Gastroesophageal sphincter (tissue), 4 donors: ENCODE results near the gene LHX8. TPM values are rescaled to one million over a fixed set of nuclear protein-coding genes. Genes with fewer than 3 reads are reported as not detected.
"Not testable (repeated sequence)": the region's sequence is repeated elsewhere in the genome, so short reads cannot be mapped to it uniquely, and the experiment has no call there.

Experiments used
- ATAC-seq: fragments of 150-250 bp; one replicate; pipeline ENCODE4 v1.9.1; 2016; ENCODE audit warnings: mild to moderate bottlenecking, moderate library complexity
- H3K27ac ChIP-seq, 4 donors: fragments of 200-600 bp; sonication (generic) in 3 of 4; 1 replicate in 3 of 4; 2 replicates in 1 of 4; pipeline ENCODE4 v1.5.1; 2016 to 2019
- H3K27me3 ChIP-seq: fragments of 200-600 bp; sonication (generic); one replicate; pipeline ENCODE4 v1.5.1; 2019
- H3K36me3 ChIP-seq, 2 donors: fragments of 200-600 bp; sonication (generic); one replicate each; pipeline ENCODE4 v1.5.1; 2019; ENCODE audit warnings: control low read depth in 1 of 2
- H3K4me1 ChIP-seq, 3 donors: fragments of 200-600 bp; sonication (generic); 1 replicate in 2 of 3; 2 replicates in 1 of 3; pipeline ENCODE4 v1.5.1; 2016 to 2019; ENCODE audit warnings: control low read depth in 2 of 3
- H3K4me3 ChIP-seq, 2 donors: fragments of 200-600 bp; sonication (generic); one replicate each; pipeline ENCODE4 v1.5.1; 2019; ENCODE audit warnings: mild to moderate bottlenecking in 1 of 2, moderate library complexity in 1 of 2
- H3K9me3 ChIP-seq, 3 donors: fragments of 200-600 bp; sonication (generic); one replicate each; pipeline ENCODE4 v1.5.1; 2017 to 2019; ENCODE audit warnings: control low read depth in 2 of 3
- CTCF ChIP-seq, 4 experiments: fragments of 200-600 bp in 2 of 4; fragments of 450-650 bp in 2 of 4; sonication (generic) in 1 of 4; IDR thresholded peaks; one replicate each; pipeline ENCODE4 v1.5.1; 2017 to 2019; ENCODE audit warnings: antibody characterized with exemption in 4 of 4, mild to moderate bottlenecking in 2 of 4, moderate library complexity in 2 of 4
- EP300 ChIP-seq: sonication (generic); formaldehyde crosslinking; IDR thresholded peaks from one replicate; pipeline ENCODE4 v1.6.1; 2017; ENCODE audit warnings: antibody characterized with exemption, mild to moderate bottlenecking
- POLR2A ChIP-seq, 2 donors: fragments of 450-650 bp; IDR thresholded peaks; one replicate each; pipeline ENCODE4 v1.6.1; 2017; ENCODE audit warnings: antibody characterized with exemption in 2 of 2, mild to moderate bottlenecking in 2 of 2, moderate library complexity in 1 of 2
- POLR2AphosphoS5 ChIP-seq: sonication (generic); formaldehyde crosslinking; IDR thresholded peaks from one replicate; pipeline ENCODE4 v1.6.1; 2017; ENCODE audit warnings: antibody characterized with exemption
- WGBS, 2 donors: methylation state at CpG; one replicate each; pipeline ENCODE4 v1.1.5; 2018; ENCODE audit warnings: low coverage in 1 of 2; 5-methylcytosine and 5-hydroxymethylcytosine counted together
- total RNA-seq, 4 donors: library from RNA; depleted of rRNA; stranded (reverse); fragments of >200 nt; gene quantifications; one replicate each; pipeline ENCODE4 v1.1.0, GENCODE V29; 2016

Gene LHX8
- total RNA-seq, 4 donors from 2014 or later = not detected

- H3K4me1 ChIP-seq = peaks cover 0 to 3% (median 0%) of the 10 kb centered on the region in 3 donors
- no peak for ATAC-seq
- H3K27ac ChIP-seq = no peak overlapping the region
- peaks cover 0 to 3% (median 0%) of the 10 kb centered on the region in 3 donors for H3K9me3 ChIP-seq
- TF ChIP-seq CTCF (IDR thresholded peaks at IDR 0.05) (no peak), POLR2A (IDR thresholded peaks at IDR 0.05) (no peak), POLR2AphosphoS5 (no peak), EP300 (no peak)
- H3K4me3 ChIP-seq = no peak overlapping the region
- 11% methylated on average over 1 of the region's 1 CpG; no CpG with 5 or more reads in 1 of the 2 donors for WGBS, 2 donors
- no peaks in the 10 kb centered on the region for H3K36me3 ChIP-seq
- no peaks in the 10 kb centered on the region for H3K27me3 ChIP-seq
Observed at GRCh38 chr1:75097654-75098053, 36.5 kb upstream of the LHX8 start.

DNA sequence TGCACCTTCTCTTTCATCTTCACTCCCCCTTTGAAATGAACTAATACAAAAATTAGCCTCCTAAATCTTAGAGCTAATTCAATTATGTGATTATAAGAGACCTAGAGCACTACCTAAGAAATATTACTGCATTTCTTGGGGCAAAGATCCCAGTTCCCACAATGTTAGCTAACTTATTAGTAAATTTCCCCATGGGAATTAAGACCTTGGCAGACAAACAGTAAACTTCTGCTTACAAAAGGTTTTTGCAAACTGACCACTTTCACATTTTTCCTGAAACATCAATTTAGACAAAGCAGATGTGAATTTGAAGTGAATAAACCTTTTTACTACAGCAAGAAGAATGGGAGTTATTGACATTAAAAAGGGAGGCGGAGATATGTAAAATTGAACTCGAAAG, 34.6 kb upstream of the LHX8 start:
- no peaks in the 10 kb centered on the region for H3K9me3 ChIP-seq
- peaks cover 0 to 3% (median 0%) of the 10 kb centered on the region in 3 donors for H3K4me1 ChIP-seq
- H3K36me3 ChIP-seq = no peaks in the 10 kb centered on the region
- H3K27me3 ChIP-seq = no peaks in the 10 kb centered on the region
- WGBS, 2 donors = 90% methylated on average over 2 of the region's 2 CpGs
- no peak for TF ChIP-seq POLR2A (IDR thresholded peaks at IDR 0.05)
- no peak for TF ChIP-seq EP300
- TF ChIP-seq POLR2AphosphoS5 = no peak
- TF ChIP-seq CTCF (IDR thresholded peaks at IDR 0.05) = no peak
- H3K4me3 ChIP-seq = no peak overlapping the region
- no peak for ATAC-seq
- no peak overlapping the region for H3K27ac ChIP-seq

- 41 to 51% methylated on average over 10 of the region's 10 CpGs for WGBS, 2 donors
- Histone ChIP-seq H3K27me3 (no peaks in the 10 kb centered on the region), H3K27ac (no peak overlapping the region), H3K4me3 (no peak overlapping the region), H3K9me3 (no peaks in the 10 kb centered on the region), H3K4me1 (peaks cover 0 to 3% (median 0%) of the 10 kb centered on the region in 3 donors), H3K36me3 (no peaks in the 10 kb centered on the region)
- no peak for ATAC-seq
- TF ChIP-seq POLR2AphosphoS5 = no peak
- TF ChIP-seq POLR2A (IDR thresholded peaks at IDR 0.05) = no peak
Observed at GRCh38 chr1:75100481-75101092, 33.6 kb upstream of the LHX8 start.

GRCh38 chr1:75112362-75112951, 21.7 kb upstream of the LHX8 start:
- WGBS, 2 donors = 82 to 87% methylated on average over 7 to 17 of the region's 26 CpGs
- not testable (repeated sequence) for H3K4me3 ChIP-seq, ATAC-seq

DNA sequence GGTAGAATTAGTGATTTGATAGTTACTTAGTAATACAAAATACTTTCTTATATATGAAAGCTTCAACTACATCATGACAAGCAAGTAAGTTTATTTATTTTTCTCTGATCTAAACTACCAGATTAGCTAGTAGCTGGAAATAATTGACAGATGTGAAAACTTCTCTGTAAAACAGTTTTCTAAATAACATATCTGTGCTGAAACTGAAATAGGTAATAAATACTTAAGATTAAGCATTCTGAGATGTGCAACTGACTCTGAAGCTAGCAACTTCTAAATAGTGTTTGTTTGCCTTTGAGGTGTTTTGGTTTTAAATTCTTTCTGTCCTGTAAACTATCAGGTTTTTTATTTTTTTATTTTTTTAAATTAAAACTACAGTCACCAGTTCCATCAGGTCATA, 18.5 kb upstream of the LHX8 start:
- Histone ChIP-seq H3K27ac (no peak overlapping the region), H3K4me3 (no peak overlapping the region), H3K4me1 (no peaks in the 10 kb centered on the region), H3K9me3 (no peaks in the 10 kb centered on the region), H3K27me3 (peaks cover 4% of the 10 kb centered on the region), H3K36me3 (no peaks in the 10 kb centered on the region)
- TF ChIP-seq EP300 (no peak), POLR2AphosphoS5 (no peak), POLR2A (IDR thresholded peaks at IDR 0.05) (no peak), CTCF (IDR thresholded peaks at IDR 0.05) (no peak)
- no peak for ATAC-seq

More at GRCh38 chr1:75112362-75112951, 21.7 kb upstream of the LHX8 start:
- H3K27ac ChIP-seq, H3K9me3 ChIP-seq, H3K4me1 ChIP-seq, H3K27me3 ChIP-seq, H3K36me3 ChIP-seq: not testable (repeated sequence)

- 73 to 89% methylated on average over 1 of the region's 1 CpG for WGBS, 2 donors
- Histone ChIP-seq H3K27me3 (peaks cover 69% of the 10 kb centered on the region), H3K36me3 (no peaks in the 10 kb centered on the region)
Observed at GRCh38 chr1:75123756-75124155, 10.4 kb upstream of the LHX8 start.

More at GRCh38 chr1:75123756-75124155, 10.4 kb upstream of the LHX8 start:
- TF ChIP-seq CTCF (IDR thresholded peaks at IDR 0.05) (no peak), EP300 (no peak), POLR2A (IDR thresholded peaks at IDR 0.05) (no peak), POLR2AphosphoS5 (no peak)
- no peak for ATAC-seq
- H3K4me1 ChIP-seq = no peaks in the 10 kb centered on the region
- no peak overlapping the region for H3K4me3 ChIP-seq
- H3K27ac ChIP-seq = no peak overlapping the region
- H3K9me3 ChIP-seq = peaks cover 0 to 17% (median 0%) of the 10 kb centered on the region in 3 donors
